ENCODE data around the gene OR52E1.

Gene OR52E1

GRCh38 chr11:5117588-5117987, 48.2 kb downstream of the OR52E1 start:
- Histone ChIP-seq H3K27me3 (ENCODE audit: low read depth, low read length) (no peaks in the 10 kb centered on the region), H3K9me3 (ENCODE audit: control insufficient read depth in 1 of 2, low read length in 2 of 2) (no peaks in the 10 kb centered on the region), H3K36me3 (ENCODE audit: control insufficient read depth in 1 of 2, insufficient read depth in 2 of 2, low read length in 2 of 2) (no peaks in the 10 kb centered on the region), H3K4me3 (ENCODE audit: low read depth in 1 of 2, low read length in 2 of 2) (no peak overlapping the region), H3K4me1 (ENCODE audit: control insufficient read depth in 1 of 2, insufficient read depth in 2 of 2, low read length in 2 of 2) (no peaks in the 10 kb centered on the region), H3K27ac (ENCODE audit: low read length) (no peak overlapping the region)

- Histone ChIP-seq H3K4me1 (ENCODE audit: control insufficient read depth in 1 of 2, insufficient read depth in 2 of 2, low read length in 2 of 2) (no peaks in the 10 kb centered on the region), H3K9me3 (ENCODE audit: control insufficient read depth in 1 of 2, low read length in 2 of 2) (no peaks in the 10 kb centered on the region), H3K36me3 (ENCODE audit: control insufficient read depth in 1 of 2, insufficient read depth in 2 of 2, low read length in 2 of 2) (no peaks in the 10 kb centered on the region), H3K27me3 (ENCODE audit: low read depth, low read length) (no peaks in the 10 kb centered on the region), H3K4me3 (ENCODE audit: low read depth in 1 of 2, low read length in 2 of 2) (no peak overlapping the region), H3K27ac (ENCODE audit: low read length) (no peak overlapping the region)
These were observed 49.5 kb downstream of the OR52E1 start for GRCh38 chr11:5118893-5119292.

Data from muscle layer of duodenum (tissue), 2 donors.